GM21447 (cell line): ENCODE results near the gene C16orf89.
A peak's percentile ranks its signal among the peaks of the same experiment; 100 is the strongest.
"Not testable (repeated sequence)": the region's sequence is repeated elsewhere in the genome, so short reads cannot be mapped to it uniquely, and the experiment has no call there.

Experiments
- ATAC-seq: cut with Tn5 transposase; IDR thresholded peaks from one replicate; pipeline ENCODE4 v1.9.1; 2021; ENCODE audit not compliant: unreplicated experiment

The C16orf89 gene

GRCh38 chr16:5065813-5066212 is at the start of gene C16orf89:
Gene C16orf89 (minus strand): TSS chr16:5065956. CDS start chr16:5065908, 48 bp downstream.
- no peak for ATAC-seq

GRCh38 chr16:5110933-5111332 is 45.2 kb upstream of the C16orf89 start:
- ATAC-seq: not testable (repeated sequence)

GRCh38 chr16:5108505-5109158 is 42.9 kb upstream of the C16orf89 start:
- ATAC-seq: no peak

- not testable (repeated sequence) for ATAC-seq
Measured at GRCh38 chr16:5105039-5105438, 39.3 kb upstream of the C16orf89 start.

- not testable (repeated sequence) for ATAC-seq
Measured at GRCh38 chr16:5103296-5104032, 37.7 kb upstream of the C16orf89 start.

GRCh38 chr16:5099174-5099573 is 33.4 kb upstream of the C16orf89 start:
- not testable (repeated sequence) for ATAC-seq

- not testable (repeated sequence) for ATAC-seq
Measured at GRCh38 chr16:5098221-5099159, 32.7 kb upstream of the C16orf89 start.

- peak; percentile 91 for ATAC-seq
Measured at GRCh38 chr16:5097470-5098220, 31.9 kb upstream of the C16orf89 start, which contains the start of gene EEF2KMT. Gene EEF2KMT (minus strand): TSS chr16:5097795. CDS start chr16:5097739, 56 bp downstream.

- ATAC-seq: not testable (repeated sequence)
Measured at GRCh38 chr16:5097061-5097469, 31.3 kb upstream of the C16orf89 start.

- ATAC-seq: not testable (repeated sequence)
Measured at GRCh38 chr16:5096437-5097060, 30.8 kb upstream of the C16orf89 start.

- ATAC-seq: not testable (repeated sequence)
Measured at GRCh38 chr16:5095145-5095830, 29.5 kb upstream of the C16orf89 start.

GRCh38 chr16:5093746-5094145 is 28.0 kb upstream of the C16orf89 start:
- not testable (repeated sequence) for ATAC-seq

GRCh38 chr16:5093081-5093480 is 27.3 kb upstream of the C16orf89 start:
- ATAC-seq: not testable (repeated sequence)

GRCh38 chr16:5090592-5090991 is 24.8 kb upstream of the C16orf89 start:
- not testable (repeated sequence) for ATAC-seq

GRCh38 chr16:5089911-5090555 is 24.3 kb upstream of the C16orf89 start:
- ATAC-seq: not testable (repeated sequence)

- not testable (repeated sequence) for ATAC-seq
Measured at GRCh38 chr16:5088936-5089335, 23.2 kb upstream of the C16orf89 start.

- ATAC-seq: not testable (repeated sequence)
Measured at GRCh38 chr16:5088086-5088790, 22.5 kb upstream of the C16orf89 start.

GRCh38 chr16:5085716-5086115 is 20.0 kb upstream of the C16orf89 start:
- not testable (repeated sequence) for ATAC-seq
